H1 (cell line): ENCODE results near the gene LITAF. TPM values are rescaled to one million over a fixed set of nuclear protein-coding genes. Genes with fewer than 3 reads are reported as not detected.

Experiments used
- CTBP2 ChIP-seq: IDR thresholded peaks from 2 replicates; pipeline ENCODE4 v1.7.0; 2011; ENCODE audit warnings: borderline replicate concordance, mild to moderate bottlenecking, moderate library complexity, mixed read lengths, low read length; ENCODE audit not compliant: insufficient read depth, insufficient read length
- JUND ChIP-seq: IDR thresholded peaks from 2 replicates; pipeline ENCODE4 v1.6.1; 2011; ENCODE audit warnings: mild to moderate bottlenecking, improper control_type of control experiment, low read length
- NRF1 ChIP-seq: IDR thresholded peaks from 2 replicates; pipeline ENCODE4 v1.6.1; 2011; ENCODE audit warnings: mild to moderate bottlenecking, low read depth, low read length, improper control_type of control experiment
- POLR2AphosphoS5 ChIP-seq: IDR thresholded peaks from 2 replicates; pipeline ENCODE4 v1.6.1; 2011; ENCODE audit warnings: low read depth, low read length
- SIRT6 ChIP-seq: IDR thresholded peaks from one replicate; pipeline ENCODE4 v1.7.1; 2012; ENCODE audit warnings: low read length, inconsistent platforms
- SP4 ChIP-seq: IDR thresholded peaks from 2 replicates; pipeline ENCODE4 v1.6.1; 2012; ENCODE audit warnings: low read length, inconsistent platforms
- TCF12 ChIP-seq: IDR thresholded peaks from 2 replicates; pipeline ENCODE4 v1.6.1; 2011; ENCODE audit warnings: low read depth, mild to moderate bottlenecking, low read length
- polyA plus RNA-seq, 7 experiments: library from polyadenylated mRNA; depleted of rRNA in 3 of 7; stranded (reverse) in 5 of 7; unstranded in 2 of 7; fragments of >200 nt in 5 of 7; fragments of 200-250 nt in 2 of 7; gene quantifications; 1 replicate in 5 of 7; 2 replicates in 1 of 7; 4 replicates in 1 of 7; pipeline versions ENCODE4 v1.2.1 to v1.2.3, GENCODE V29; 2011 to 2013; ENCODE audit warnings: missing spikeins in 2 of 7, mixed read lengths in 2 of 7
- total RNA-seq: library from RNA; stranded (reverse); fragmentation: NEBNext Ultra II Directional; extraction: Animal tissue kit (Norgen Biotek cat#: 25700); gene quantifications from 2 replicates; pipeline ENCODE4 v1.2.1, GENCODE V29; 2021
- TF ChIP-seq, protein P1 (sequence below): IDR thresholded peaks from 2 replicates; pipeline ENCODE4 v1.6.1; 2012; ENCODE audit warnings: inconsistent platforms
- TF ChIP-seq, protein P2 (sequence below): IDR thresholded peaks from 2 replicates; pipeline ENCODE4 v1.6.1; 2012; ENCODE audit warnings: low read length, inconsistent platforms

Gene LITAF
- total and polyA plus RNA-seq, 2 of the 8 experiments (the other 6 are each of a cell fraction or from before 2014, with no cell fraction given): 165 to 205 TPM

- TF ChIP-seq JUND (no peak), POLR2AphosphoS5 (no peak), NRF1 (no peak), SP4 (no peak), CTBP2 (no peak), SIRT6 (no peak), TCF12 (no peak)
- TF ChIP-seq, protein P1, sequence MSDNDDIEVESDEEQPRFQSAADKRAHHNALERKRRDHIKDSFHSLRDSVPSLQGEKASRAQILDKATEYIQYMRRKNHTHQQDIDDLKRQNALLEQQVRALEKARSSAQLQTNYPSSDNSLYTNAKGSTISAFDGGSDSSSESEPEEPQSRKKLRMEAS: peak; percentile 75
- TF ChIP-seq, protein P2, sequence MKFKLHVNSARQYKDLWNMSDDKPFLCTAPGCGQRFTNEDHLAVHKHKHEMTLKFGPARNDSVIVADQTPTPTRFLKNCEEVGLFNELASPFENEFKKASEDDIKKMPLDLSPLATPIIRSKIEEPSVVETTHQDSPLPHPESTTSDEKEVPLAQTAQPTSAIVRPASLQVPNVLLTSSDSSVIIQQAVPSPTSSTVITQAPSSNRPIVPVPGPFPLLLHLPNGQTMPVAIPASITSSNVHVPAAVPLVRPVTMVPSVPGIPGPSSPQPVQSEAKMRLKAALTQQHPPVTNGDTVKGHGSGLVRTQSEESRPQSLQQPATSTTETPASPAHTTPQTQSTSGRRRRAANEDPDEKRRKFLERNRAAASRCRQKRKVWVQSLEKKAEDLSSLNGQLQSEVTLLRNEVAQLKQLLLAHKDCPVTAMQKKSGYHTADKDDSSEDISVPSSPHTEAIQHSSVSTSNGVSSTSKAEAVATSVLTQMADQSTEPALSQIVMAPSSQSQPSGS: no peak
These were observed 49.0 kb upstream of the LITAF start (continued) for GRCh38 chr16:11635679-11636171.
